HEK293T (cell line): ENCODE results near the gene PLCH2.

Experiments
- CTCF ChIA-PET: fragments of 350-600 bp; formaldehyde crosslinking; extraction: SDS; loops from one replicate; lab custom pipeline; 2021; ENCODE audit warnings: antibody characterized with exemption, inconsistent platforms; lab: Yijun Ruan, JAX
- POLR2A ChIA-PET: fragments of 350-600 bp; formaldehyde crosslinking; extraction: SDS; loops from one replicate; lab custom pipeline; 2020; ENCODE audit warnings: antibody characterized with exemption, inconsistent platforms; lab: Yijun Ruan, JAX
- DNase-seq: peaks from one replicate; pipeline ENCODE4 v3.0.0; 2012; ENCODE audit warnings: mixed read lengths; ENCODE audit errors: extremely low spot score
- ARNT ChIP-seq: fragments of 450-650 bp; IDR thresholded peaks from 2 replicates; pipeline ENCODE4 v1.6.1; 2017; ENCODE audit warnings: mild to moderate bottlenecking
- BHLHE40 ChIP-seq: fragments of 450-650 bp; IDR thresholded peaks from 2 replicates; pipeline ENCODE4 v1.6.1; 2016; ENCODE audit warnings: mild to moderate bottlenecking, moderate library complexity, borderline replicate concordance
- CTBP1 ChIP-seq: fragments of 450-650 bp; IDR thresholded peaks from 2 replicates; pipeline ENCODE4 v1.6.1; 2016; ENCODE audit warnings: borderline replicate concordance
- ELF4 ChIP-seq: fragments of 450-650 bp; IDR thresholded peaks from 2 replicates; pipeline ENCODE4 v1.6.1; 2017; ENCODE audit warnings: antibody characterized with exemption
- FOXA1 ChIP-seq: fragments of 450-650 bp; IDR thresholded peaks from 2 replicates; pipeline ENCODE4 v1.6.1; 2016; ENCODE audit warnings: mild to moderate bottlenecking
- FOXK2 ChIP-seq: fragments of 450-650 bp; IDR thresholded peaks from 2 replicates; pipeline ENCODE4 v1.6.1; 2016; ENCODE audit warnings: mild to moderate bottlenecking
- FOXM1 ChIP-seq: fragments of 450-650 bp; IDR thresholded peaks from 2 replicates; pipeline ENCODE4 v1.6.1; 2017; ENCODE audit warnings: mild to moderate bottlenecking, borderline replicate concordance
- HDGF ChIP-seq: fragments of 450-650 bp; IDR thresholded peaks from 2 replicates; pipeline ENCODE4 v1.6.1; 2017; ENCODE audit warnings: antibody characterized with exemption, borderline replicate concordance
- L3MBTL2 ChIP-seq: fragments of 450-650 bp; conservative IDR thresholded peaks from 2 replicates; pipeline ENCODE4 v1.6.1; 2016; ENCODE audit warnings: mild to moderate bottlenecking
- LEF1 ChIP-seq: fragments of 450-650 bp; IDR thresholded peaks from 2 replicates; pipeline ENCODE4 v1.6.1; 2017; ENCODE audit warnings: mild to moderate bottlenecking, borderline replicate concordance
- NFRKB ChIP-seq: fragments of 450-650 bp; IDR thresholded peaks from 2 replicates; pipeline ENCODE4 v1.6.1; 2016; ENCODE audit warnings: mild to moderate bottlenecking, moderate library complexity
- PKNOX1 ChIP-seq: fragments of 450-650 bp; IDR thresholded peaks from 2 replicates; pipeline ENCODE4 v1.6.1; 2016
- SP1 ChIP-seq: fragments of 450-650 bp; IDR thresholded peaks from 2 replicates; pipeline ENCODE4 v1.6.1; 2017
- SUZ12 ChIP-seq: fragments of 450-650 bp; IDR thresholded peaks from 2 replicates; pipeline ENCODE4 v1.6.1; 2016; ENCODE audit warnings: mild to moderate bottlenecking
- TARDBP ChIP-seq: fragments of 450-650 bp; IDR thresholded peaks from 2 replicates; pipeline ENCODE4 v1.6.1; 2016
- ZNF384 ChIP-seq: fragments of 450-650 bp; IDR thresholded peaks from 2 replicates; pipeline ENCODE4 v1.6.1; 2016

PLCH2 gene

GRCh38 chr1:2493691-2494322 lies 17.7 kb downstream of the PLCH2 start:
- no peak for DNase-seq
- TF ChIP-seq SUZ12 (no peak), PKNOX1 (no peak), BHLHE40 (no peak), ARNT (no peak), FOXA1 (no peak), L3MBTL2 (no peak), ELF4 (no peak), NFRKB (no peak)
- ChIA-PET CTCF (no interaction called here), POLR2A (no interaction called here)

- no peak for TF ChIP-seq SP1
- no peak for TF ChIP-seq CTBP1
- no peak for TF ChIP-seq NFRKB
- TF ChIP-seq LEF1: no peak
- TF ChIP-seq L3MBTL2: no peak
- TF ChIP-seq ARNT: no peak
- TF ChIP-seq FOXA1: no peak
- TF ChIP-seq SUZ12: no peak
- no peak for TF ChIP-seq BHLHE40
- TF ChIP-seq ZNF384: no peak
- no peak for TF ChIP-seq FOXM1
- TF ChIP-seq TARDBP: no peak
- TF ChIP-seq ELF4: no peak
- no peak for TF ChIP-seq PKNOX1
- POLR2A ChIA-PET: no interaction called here
- CTCF ChIA-PET: no interaction called here
- peak; percentile 37 for DNase-seq
These were observed 18.2 kb downstream of the PLCH2 start for GRCh38 chr1:2494323-2494693.

GRCh38 chr1:2495026-2495425 lies 18.9 kb downstream of the PLCH2 start:
- DNase-seq: no peak
- POLR2A ChIA-PET: no interaction called here
- CTCF ChIA-PET: interaction anchor here (0.6 kb wide), 1 partner anchor 550 kb away, joined by 4 read pairs; no protein-coding TSS in a partner anchor
- TF ChIP-seq FOXK2 (no peak), PKNOX1 (no peak), BHLHE40 (no peak)

GRCh38 chr1:2495546-2495945 lies 19.5 kb downstream of the PLCH2 start:
- CTCF ChIA-PET: no interaction called here
- TF ChIP-seq FOXA1 (no peak), ZNF384 (no peak), SP1 (no peak), SUZ12 (no peak), CTBP1 (no peak), BHLHE40 (no peak), TARDBP (no peak), FOXK2 (no peak), HDGF (no peak), NFRKB (no peak), LEF1 (no peak), FOXM1 (no peak), ELF4 (no peak), PKNOX1 (no peak), ARNT (no peak), L3MBTL2 (no peak)
- POLR2A ChIA-PET: no interaction called here
- no peak for DNase-seq

GRCh38 chr1:2496087-2496622 lies 20.1 kb downstream of the PLCH2 start:
- ChIA-PET POLR2A (no interaction called here), CTCF (no interaction called here)
- TF ChIP-seq PKNOX1: no peak
- no peak for TF ChIP-seq LEF1
- no peak for TF ChIP-seq BHLHE40
- no peak for TF ChIP-seq CTBP1
- TF ChIP-seq NFRKB: no peak
- no peak for TF ChIP-seq SP1
- TF ChIP-seq FOXM1: no peak
- TF ChIP-seq FOXK2: no peak
- TF ChIP-seq SUZ12: no peak
- TF ChIP-seq ARNT: no peak
- TF ChIP-seq ZNF384: no peak
- no peak for TF ChIP-seq TARDBP
- no peak for TF ChIP-seq ELF4
- TF ChIP-seq HDGF: no peak
- TF ChIP-seq L3MBTL2: no peak
- no peak for TF ChIP-seq FOXA1
- no peak for DNase-seq
